ENCODE results near the gene ZNF165. TPM values are rescaled to one million over a fixed set of nuclear protein-coding genes. Genes with fewer than 3 reads are reported as not detected.

Gene ZNF165
- 1.7 and 6.1 TPM in 2 replicates for polyA plus RNA-seq

GRCh38 chr6:28080381-28080630, at the start of gene ZNF165:
ZNF165 (plus strand) TSS chr6:28080568; CDS start chr6:28085481, 4,913 bp downstream.

GRCh38 chr6:28124350-28124970, 44.1 kb downstream of the ZNF165 start, which contains the start of gene ZSCAN16:
ZSCAN16 (plus strand) TSS chr6:28124609; CDS start chr6:28125444, 835 bp downstream.

Other genes with a start within 250 kb of the ZNF165 start
- gene OR2B2, start 168.2 kb upstream of the ZNF165 start, polyA plus RNA-seq: not detected in 2 replicates
- gene OR2B6, start 123.3 kb upstream of the ZNF165 start, polyA plus RNA-seq: not detected in 2 replicates
- gene ZSCAN16, start 44.0 kb downstream of the ZNF165 start, polyA plus RNA-seq: 0.43 and 6.8 TPM in 2 replicates
- gene ZKSCAN8, start 61.3 kb downstream of the ZNF165 start, polyA plus RNA-seq: 4.5 and 4.8 TPM in 2 replicates
- 3.0 and 9.8 TPM in 2 replicates for gene ZSCAN9, start 144.7 kb downstream of the ZNF165 start, polyA plus RNA-seq
- 0.23 and 2.5 TPM in 2 replicates for gene ZKSCAN4, start 171.7 kb downstream of the ZNF165 start, polyA plus RNA-seq
- gene NKAPL, start 178.7 kb downstream of the ZNF165 start, polyA plus RNA-seq: 6.6 and 12.0 TPM in 2 replicates
- 18.7 and 19.7 TPM in 2 replicates for gene ZSCAN26, start 186.6 kb downstream of the ZNF165 start, polyA plus RNA-seq
- 3.1 and 7.1 TPM in 2 replicates for gene PGBD1, start 201.0 kb downstream of the ZNF165 start, polyA plus RNA-seq